GM13977 (cell line): ENCODE results near the gene KCNK15.

Source experiments
- DNase-seq: peaks from one replicate; pipeline ENCODE4 v3.0.0; 2012; ENCODE audit warnings: low spot score
- CTCF ChIP-seq: IDR thresholded peaks from 2 replicates; pipeline ENCODE4 v1.5.1; 2012; ENCODE audit warnings: mild to moderate bottlenecking, control low read depth; ENCODE audit not compliant: insufficient read depth; ENCODE audit errors: extremely low read depth, missing control alignments
- in situ Hi-C: fragments of 300-500 bp; cut with MboI; formaldehyde crosslinking; loops from one replicate; pipeline ENCODE4 v1.12.0; 2022; ENCODE audit warnings: low sequenced_read_pairs, low pct_unique_long_range_greater_than_20kb, mixed read lengths, inconsistent platforms; ENCODE audit not compliant: unreplicated experiment

The KCNK15 gene

GRCh38 chr20:44739942-44740341 is 5.7 kb upstream of the KCNK15 start:
- no peak for TF ChIP-seq CTCF
- in situ Hi-C loops = loop anchor here (5.0 kb wide), 1 partner anchor 53 kb away; no protein-coding TSS in a partner anchor

GRCh38 chr20:44742304-44743079 is 3.2 kb upstream of the KCNK15 start:
- no peak for TF ChIP-seq CTCF
- in situ Hi-C loops = no loop called here
- DNase-seq = no peak

More at GRCh38 chr20:44739942-44740341, 5.7 kb upstream of the KCNK15 start:
- no peak for DNase-seq

- DNase-seq = no peak
- TF ChIP-seq CTCF = no peak
- in situ Hi-C loops = no loop called here
These were observed 2.5 kb upstream of the KCNK15 start for GRCh38 chr20:44743080-44743701.

GRCh38 chr20:44743916-44744655 is 1.6 kb upstream of the KCNK15 start:
- DNase-seq = no peak
- no peak for TF ChIP-seq CTCF
- in situ Hi-C loops = no loop called here

GRCh38 chr20:44745122-44745597 is 505 bp upstream of the KCNK15 start:
- no peak for DNase-seq
- in situ Hi-C loops = no loop called here
- TF ChIP-seq CTCF = no peak

- no peak for TF ChIP-seq CTCF
- DNase-seq = no peak
- in situ Hi-C loops = no loop called here
These were observed 901 bp downstream of the KCNK15 start for GRCh38 chr20:44746367-44747165.
